GM12878 (cell line): ENCODE measurements around the gene ADPRHL1. TPM values are rescaled to one million over a fixed set of nuclear protein-coding genes. Genes with fewer than 3 reads are reported as not detected.
A peak's percentile ranks its signal among the peaks of the same experiment; 100 is the strongest.

Experiments used
- ATAC-seq: fragments of 200-7000 bp; cut with Tn5 transposase; 3 replicates; pipeline ENCODE4 v1.9.1; 2020; ENCODE audit warnings: mild to moderate bottlenecking, moderate library complexity
- BruUV-seq: library from RNA; stranded (reverse); fragments of 400-500 nt; replicated peaks from 2 replicates; lab custom pipeline; 2021; lab: Mats Ljungman, UMichigan
- CTCF ChIA-PET: fragments of 300-600 bp; sonication (Branson Sonifier 250); formaldehyde crosslinking; extraction: SDS; loops from one replicate; lab custom pipeline; 2021; ENCODE audit warnings: inconsistent platforms; lab: Yijun Ruan, JAX
- POLR2A ChIA-PET: fragments of 350-600 bp; formaldehyde crosslinking; extraction: SDS; loops from one replicate; lab custom pipeline; 2021; ENCODE audit warnings: inconsistent platforms; lab: Charles Lee
- RAD21 ChIA-PET: fragments of 300-600 bp; sonication (Branson Sonifier 250); formaldehyde crosslinking; loops from one replicate; lab custom pipeline; 2023; ENCODE audit warnings: antibody characterized with exemption; ENCODE audit not compliant: unreplicated experiment; lab: Charles Lee
- SMC1A ChIA-PET: fragments of 300-600 bp; sonication (Branson Sonifier 250); formaldehyde crosslinking; loops from one replicate; lab custom pipeline; 2023; ENCODE audit not compliant: unreplicated experiment, uncharacterized antibody; lab: Charles Lee
- DNase-seq: peaks from one replicate; pipeline ENCODE4 v3.0.0-alpha.2; 2011; ENCODE audit warnings: low read depth, low spot score
- FAIRE-seq: peaks from 3 replicates; lab custom pipeline; 2011; peaks lifted over from hg19 to GRCh38; lab: Jason Lieb, UNC
- H2AFZ ChIP-seq: 2 replicates; pipeline ENCODE4 v1.6.0; 2011; ENCODE audit warnings: low read depth, low read length, control low read depth; ENCODE audit not compliant: control insufficient read depth
- H3K27ac ChIP-seq: 2 replicates; pipeline ENCODE4 v1.5.1; 2011; ENCODE audit warnings: control low read depth; ENCODE audit not compliant: control insufficient read depth, insufficient read depth
- H3K27me3 ChIP-seq, 2 experiments: replicated peaks in 1 of 2; 2 replicates each; pipeline versions ENCODE4 v1.6.0 to v1.6.1; 2011; ENCODE audit warnings: low read length in 1 of 2; ENCODE audit not compliant: control insufficient read depth in 2 of 2, insufficient read depth in 2 of 2
- H3K36me3 ChIP-seq, 2 experiments: 2 replicates each; pipeline ENCODE4 v1.5.1; 2011; ENCODE audit warnings: low read length in 1 of 2; ENCODE audit not compliant: control insufficient read depth in 2 of 2, insufficient read depth in 2 of 2
- H3K4me1 ChIP-seq: 2 replicates; pipeline ENCODE4 v1.6.1; 2011; ENCODE audit warnings: mild to moderate bottlenecking, low read length, moderate library complexity, mixed read lengths; ENCODE audit not compliant: control insufficient read depth, insufficient read depth
- H3K4me2 ChIP-seq: 2 replicates; pipeline ENCODE4 v1.6.0; 2011; ENCODE audit warnings: control low read depth; ENCODE audit not compliant: control insufficient read depth, insufficient read depth
- H3K4me3 ChIP-seq: fragments of 200-600 bp; sonication (generic); 2 replicates; pipeline ENCODE4 v1.5.1; 2016
- H3K79me2 ChIP-seq: 2 replicates; pipeline ENCODE4 v1.6.0; 2011; ENCODE audit warnings: low read length; ENCODE audit not compliant: control insufficient read depth, insufficient read depth
- H3K9ac ChIP-seq: 2 replicates; pipeline ENCODE4 v1.8.0; 2011; ENCODE audit warnings: low read length, control low read depth, mixed read lengths; ENCODE audit not compliant: control insufficient read depth, insufficient read depth
- H3K9me3 ChIP-seq: replicated peaks from 3 replicates; pipeline ENCODE4 v1.5.1; 2011; ENCODE audit warnings: mild to moderate bottlenecking, low read length; ENCODE audit not compliant: control insufficient read depth, insufficient read depth
- H4K20me1 ChIP-seq: 2 replicates; pipeline ENCODE4 v1.6.0; 2011; ENCODE audit not compliant: control insufficient read depth, insufficient read depth
- ASH2L ChIP-seq: fragments of 300-600, 200-600 bp; sonication (generic); IDR thresholded peaks from 2 replicates; pipeline ENCODE4 v1.6.1; 2017; ENCODE audit warnings: low read depth, mild to moderate bottlenecking, borderline replicate concordance
- CHD2 ChIP-seq: IDR thresholded peaks from 2 replicates; pipeline ENCODE4 v1.6.1; 2011; ENCODE audit warnings: low read depth, low read length, improper control_type of control experiment, borderline replicate concordance
- ESRRA ChIP-seq: IDR thresholded peaks from 2 replicates; pipeline ENCODE4 v1.6.1; 2012; ENCODE audit warnings: mild to moderate bottlenecking, low read length, improper control_type of control experiment
- HDGF ChIP-seq: fragments of 450-650 bp; IDR thresholded peaks from 2 replicates; pipeline ENCODE4 v1.6.1; 2016; ENCODE audit warnings: antibody characterized with exemption
- ZBED1 ChIP-seq: IDR thresholded peaks from 2 replicates; pipeline ENCODE4 v1.6.1; 2016; ENCODE audit warnings: borderline replicate concordance
- ZBTB11 ChIP-seq: fragments of 450-650 bp; formaldehyde crosslinking; IDR thresholded peaks from 2 replicates; pipeline ENCODE4 v1.5.0; 2022; ENCODE audit warnings: mild to moderate bottlenecking, missing genetic modification characterization
- ZBTB33 ChIP-seq: fragments of 450-650 bp; IDR thresholded peaks from 2 replicates; pipeline ENCODE4 v1.6.1; 2017; ENCODE audit warnings: mild to moderate bottlenecking
- WGBS: methylation state at CpG from one replicate; pipeline ENCODE4 v1.1.6; 2016; ENCODE audit warnings: low lambda C conversion rate; ENCODE audit not compliant: insufficient replicate concordance, insufficient coverage; ENCODE audit errors: missing lambda C conversion rate; 5-methylcytosine and 5-hydroxymethylcytosine counted together
- in situ Hi-C: fragments of 300-500 bp; cut with MboI; formaldehyde crosslinking; loops from 9 replicates; pipeline ENCODE4 v1.14.3; 2018; ENCODE audit warnings: mixed read lengths
- intact Hi-C: fragments of 100-400 bp; cut with micrococcal nuclease; formaldehyde crosslinking; loops from one replicate; pipeline ENCODE4 v1.14.2; 2022; ENCODE audit not compliant: unreplicated experiment
- polyA plus RNA-seq, 11 experiments: library from polyadenylated mRNA; depleted of rRNA in 4 of 11; unstranded in 6 of 11; stranded (reverse) in 5 of 11; fragments of >200 nt; fragmentation: Nextera tagmentation in 4 of 11; fragmentation: Illumina TruSeq in 1 of 11; extraction: Ambion mirVana in 4 of 11; extraction: Trizol in 1 of 11; gene quantifications; 1 replicate in 1 of 11; 2 replicates in 10 of 11; pipeline versions ENCODE4 v1.2.1 to v1.2.3, GENCODE V29; 2011 to 2016; ENCODE audit warnings: inconsistent platforms in 2 of 11, missing spikeins in 2 of 11, low read depth in 1 of 11
- total RNA-seq, 4 experiments: library from RNA; depleted of rRNA in 3 of 4; stranded (reverse); fragments of >200 nt in 3 of 4; fragmentation: Illumina TruSeq in 1 of 4; extraction: Trizol in 1 of 4; gene quantifications; 2 replicates each; pipeline versions ENCODE4 v1.2.1 to v1.2.3, GENCODE V29; 2013 to 2021

Gene ADPRHL1
- total and polyA plus RNA-seq, 10 of the 15 experiments (the other 5 are each of a cell fraction or from before 2014, with no cell fraction given): 0.05 to 1.9 (median 1.0) TPM

- H3K36me3 ChIP-seq: no peaks in the 10 kb centered on the region
- H3K9me3 ChIP-seq: no peaks in the 10 kb centered on the region; the same call in 2 of the 3 replicates
- in situ Hi-C loops: no loop called here
- TF ChIP-seq ZBED1: no peak
- ATAC-seq: no peak
- RAD21 ChIA-PET: no interaction called here
- H3K27me3 ChIP-seq: no peaks in the 10 kb centered on the region
- H3K4me3 ChIP-seq: no peak overlapping the region
- H4K20me1 ChIP-seq: no peaks in the 10 kb centered on the region
- 83% methylated on average over 6 of the region's 6 CpGs for WGBS
- no peak for FAIRE-seq
- DNase-seq: no peak
- no peaks in the 10 kb centered on the region for H3K79me2 ChIP-seq
- SMC1A ChIA-PET: no interaction called here
- no peak overlapping the region for H3K4me2 ChIP-seq
- no TSS peak for BruUV-seq
- no peak overlapping the region for H3K9ac ChIP-seq
- H2AFZ ChIP-seq: no peak overlapping the region
- intact Hi-C loops: no loop called here
- POLR2A ChIA-PET: no interaction called here
- H3K27ac ChIP-seq: no peak overlapping the region
- peaks cover 9% of the 10 kb centered on the region for H3K4me1 ChIP-seq
- CTCF ChIA-PET: no interaction called here
These were observed 5.7 kb downstream of the ADPRHL1 start for GRCh38 chr13:113447596-113447995.

- no peak for FAIRE-seq
- RAD21 ChIA-PET: no interaction called here
- Histone ChIP-seq H3K4me1 (peaks cover 9% of the 10 kb centered on the region), H3K79me2 (no peaks in the 10 kb centered on the region), H3K4me2 (no peak overlapping the region), H3K27ac (no peak overlapping the region), H2AFZ (peak overlapping the region; percentile 60), H3K36me3 (no peaks in the 10 kb centered on the region), H3K9me3 (no peaks in the 10 kb centered on the region; the same call in 2 of the 3 replicates), H3K9ac (no peak overlapping the region), H3K27me3 (no peaks in the 10 kb centered on the region), H4K20me1 (no peaks in the 10 kb centered on the region), H3K4me3 (no peak overlapping the region)
- in situ Hi-C loops (no loop called here), intact Hi-C loops (no loop called here)
- BruUV-seq: no TSS peak
- 52% methylated on average over 9 of the region's 9 CpGs for WGBS
- CTCF ChIA-PET: no interaction called here
- POLR2A ChIA-PET: no interaction called here
- SMC1A ChIA-PET: no interaction called here
- TF ChIP-seq ESRRA (no peak), ZBTB33 (no peak), HDGF (no peak), CHD2 (no peak), ZBTB11 (CRISPR knock-in tag) (no peak), ASH2L (no peak)
- no peak for DNase-seq
- no peak for ATAC-seq
These were observed 6.8 kb downstream of the ADPRHL1 start for GRCh38 chr13:113446488-113446854.
